HFFc6 (cell line): ENCODE data around the gene KIRREL3. TPM values are rescaled to one million over a fixed set of nuclear protein-coding genes. Genes with fewer than 3 reads are reported as not detected.

Experiments used
- DNase-seq: peaks from one replicate; pipeline ENCODE4 v3.0.0-alpha.2; 2018
- H3K27ac Mint-ChIP-seq: 2 replicates; pipeline ENCODE4 v1.8.0; 2020; ENCODE audit warnings: mild to moderate bottlenecking, mixed read lengths
- H3K27me3 Mint-ChIP-seq: 2 replicates; pipeline ENCODE4 v1.8.0; 2021; ENCODE audit warnings: mild to moderate bottlenecking, moderate library complexity, mixed read lengths; ENCODE audit not compliant: insufficient read depth
- H3K36me3 Mint-ChIP-seq: 2 replicates; pipeline ENCODE4 v1.8.0; 2021; ENCODE audit warnings: low read depth, mixed read lengths
- H3K4me1 Mint-ChIP-seq: 2 replicates; pipeline ENCODE4 v1.8.0; 2020; ENCODE audit warnings: low read depth, mixed read lengths
- H3K4me3 Mint-ChIP-seq: 2 replicates; pipeline ENCODE4 v1.8.0; 2020; ENCODE audit warnings: mild to moderate bottlenecking, moderate library complexity, mixed read lengths
- H3K9me3 Mint-ChIP-seq: 2 replicates; pipeline ENCODE4 v1.8.0; 2020; ENCODE audit warnings: mild to moderate bottlenecking, mixed read lengths
- CTCF ChIP-seq: fragments of 200-600 bp; sonication (generic); IDR thresholded peaks from 2 replicates; pipeline ENCODE4 v1.5.0; 2021; ENCODE audit warnings: antibody characterized with exemption, mild to moderate bottlenecking
- total RNA-seq, 6 experiments: library from RNA; stranded (reverse); fragmentation: NEBNext Ultra II Directional; extraction: Animal tissue kit (Norgen Biotek cat#: 25700); gene quantifications; 2 replicates in 1 of 6; 3 replicates in 5 of 6; pipeline ENCODE4 v1.2.3, GENCODE V29; 2021

Gene KIRREL3
- total RNA-seq, 6 experiments from 2014 or later: 22.2 to 38.2 (median 33.2) TPM

GRCh38 chr11:126468102-126468521 is 532.5 kb downstream of the KIRREL3 start:
- no peak overlapping the region for H3K4me3 Mint-ChIP-seq
- no peaks in the 10 kb centered on the region; the same call in 1 of the 2 replicates for H3K9me3 Mint-ChIP-seq
- H3K27me3 Mint-ChIP-seq: peaks cover 5% of the 10 kb centered on the region
- no peak for DNase-seq
- peaks cover 14% of the 10 kb centered on the region for H3K4me1 Mint-ChIP-seq
- TF ChIP-seq CTCF: no peak
- H3K36me3 Mint-ChIP-seq: peaks cover 9% of the 10 kb centered on the region
- H3K27ac Mint-ChIP-seq: no peak overlapping the region

- Mint-ChIP-seq H3K27me3 (peaks cover 5% of the 10 kb centered on the region), H3K27ac (no peak overlapping the region), H3K4me1 (peaks cover 14% of the 10 kb centered on the region), H3K4me3 (no peak overlapping the region), H3K36me3 (peaks cover 9% of the 10 kb centered on the region), H3K9me3 (no peaks in the 10 kb centered on the region; the same call in 1 of the 2 replicates)
- TF ChIP-seq CTCF: no peak
- DNase-seq: no peak
Observed at GRCh38 chr11:126467471-126467870, 533.1 kb downstream of the KIRREL3 start.

- no peak for TF ChIP-seq CTCF
- Mint-ChIP-seq H3K27me3 (peaks cover 7% of the 10 kb centered on the region), H3K9me3 (no peaks in the 10 kb centered on the region; the same call in 1 of the 2 replicates), H3K4me1 (peaks cover 14% of the 10 kb centered on the region), H3K4me3 (no peak overlapping the region), H3K27ac (no peak overlapping the region), H3K36me3 (peaks cover 9% of the 10 kb centered on the region; the same call in 1 of the 2 replicates)
- no peak for DNase-seq
Observed at GRCh38 chr11:126467046-126467370, 533.6 kb downstream of the KIRREL3 start.

GRCh38 chr11:126466236-126467045 is 534.1 kb downstream of the KIRREL3 start:
- Mint-ChIP-seq H3K4me1 (peaks cover 14% of the 10 kb centered on the region), H3K4me3 (no peak overlapping the region; the same call in 1 of the 2 replicates), H3K9me3 (no peaks in the 10 kb centered on the region; the same call in 1 of the 2 replicates), H3K27ac (no peak overlapping the region), H3K27me3 (peaks cover 8% of the 10 kb centered on the region), H3K36me3 (peaks cover 9% of the 10 kb centered on the region; the same call in 1 of the 2 replicates)
- no peak for TF ChIP-seq CTCF
- DNase-seq: no peak

GRCh38 chr11:126465573-126466188 is 534.9 kb downstream of the KIRREL3 start:
- Mint-ChIP-seq H3K27ac (peak overlapping the region; percentile 30), H3K4me1 (peaks cover 14% of the 10 kb centered on the region), H3K36me3 (peaks cover 9% of the 10 kb centered on the region; the same call in 1 of the 2 replicates), H3K9me3 (no peaks in the 10 kb centered on the region; the same call in 1 of the 2 replicates), H3K4me3 (peak overlapping the region; percentile 30), H3K27me3 (peaks cover 6% of the 10 kb centered on the region)
- TF ChIP-seq CTCF: no peak
- no peak for DNase-seq
